Endothelial cell of umbilical vein (primary cell): Measurements from ENCODE around the gene GIGYF2.

Experiments
- CTCF ChIP-seq, 2 donors: IDR thresholded peaks; 1 replicate in 1 of 2; 2 replicates in 1 of 2; pipeline ENCODE4 v1.5.1; 2011; ENCODE audit warnings: low read length in 2 of 2, mild to moderate bottlenecking in 2 of 2, moderate library complexity in 2 of 2, control low read depth in 1 of 2, inconsistent platforms in 1 of 2, low read depth in 1 of 2; ENCODE audit not compliant: insufficient read depth in 1 of 2; ENCODE audit errors: extremely low read depth in 1 of 2
- FOS ChIP-seq: IDR thresholded peaks from 2 replicates; pipeline ENCODE4 v1.6.1; 2011; ENCODE audit warnings: mild to moderate bottlenecking, low read length, moderate library complexity, borderline replicate concordance; ENCODE audit not compliant: insufficient read depth
- MAX ChIP-seq: IDR thresholded peaks from 2 replicates; pipeline ENCODE4 v1.6.1; 2011; ENCODE audit not compliant: insufficient read depth, insufficient read length

- TF ChIP-seq CTCF (IDR thresholded peaks at IDR 0.05; ENCODE audit: extremely low read depth in 1 of 2, insufficient read depth in 1 of 2, low read depth in 1 of 2, low read length in 2 of 2) = no peak
- no peak for TF ChIP-seq MAX
- no peak for TF ChIP-seq FOS
These were observed 15.6 kb upstream of the GIGYF2 start for GRCh38 chr2:232681527-232681926.
